H9 (cell line): ENCODE results near the gene EFCAB10. TPM values are rescaled to one million over a fixed set of nuclear protein-coding genes. Genes with fewer than 3 reads are reported as not detected.
"Not testable (repeated sequence)": the region's sequence is repeated elsewhere in the genome, so short reads cannot be mapped to it uniquely, and the experiment has no call there.

Experiments
- DNase-seq: peaks from one replicate; pipeline ENCODE4 v3.0.0-alpha.2; 2017
- H2AFZ ChIP-seq: one replicate; pipeline ENCODE4 v1.6.1; 2013; ENCODE audit warnings: mild to moderate bottlenecking, low read length, control low read depth, moderate library complexity
- H2AK5ac ChIP-seq: 2 replicates; pipeline ENCODE4 v1.6.1; 2013; ENCODE audit warnings: low read length, control low read depth, mixed read lengths; ENCODE audit not compliant: insufficient read length
- H2BK120ac ChIP-seq: one replicate; pipeline ENCODE4 v1.6.1; 2013; ENCODE audit warnings: low read depth, mild to moderate bottlenecking, low read length, control low read depth, inconsistent platforms; ENCODE audit not compliant: poor library complexity, severe bottlenecking
- H2BK12ac ChIP-seq: 2 replicates; pipeline ENCODE4 v1.6.1; 2013; ENCODE audit warnings: low read length, control low read depth, mixed read lengths, low read depth; ENCODE audit not compliant: insufficient read length
- H2BK15ac ChIP-seq: 2 replicates; pipeline ENCODE4 v1.6.1; 2013; ENCODE audit warnings: low read depth, low read length, control low read depth
- H2BK20ac ChIP-seq: one replicate; pipeline ENCODE4 v1.6.1; 2013; ENCODE audit warnings: low read depth, mild to moderate bottlenecking, low read length, control low read depth, inconsistent platforms; ENCODE audit not compliant: poor library complexity, severe bottlenecking
- H2BK5ac ChIP-seq: 2 replicates; pipeline ENCODE4 v1.6.1; 2013; ENCODE audit warnings: low read length, control low read depth, mixed read lengths; ENCODE audit not compliant: insufficient read length
- H3K14ac ChIP-seq: 2 replicates; pipeline ENCODE4 v1.6.1; 2013; ENCODE audit warnings: low read length, control low read depth; ENCODE audit not compliant: insufficient read depth
- H3K18ac ChIP-seq: 2 replicates; pipeline ENCODE4 v1.6.1; 2013; ENCODE audit warnings: low read depth, mild to moderate bottlenecking, mixed read lengths, low read length, control low read depth; ENCODE audit not compliant: insufficient read length
- H3K23ac ChIP-seq: 2 replicates; pipeline ENCODE4 v1.6.1; 2013; ENCODE audit warnings: low read length, control low read depth, mixed read lengths, low read depth; ENCODE audit not compliant: insufficient read length
- H3K23me2 ChIP-seq: 2 replicates; pipeline ENCODE4 v1.6.1; 2013; ENCODE audit warnings: low read depth, mild to moderate bottlenecking, mixed read lengths, low read length, control low read depth; ENCODE audit not compliant: insufficient read length, poor library complexity, severe bottlenecking
- H3K27ac ChIP-seq: 2 replicates; pipeline ENCODE4 v1.5.1; 2013; ENCODE audit warnings: low read length, control low read depth, mixed read lengths, low read depth; ENCODE audit not compliant: insufficient read length
- H3K27me3 ChIP-seq: 2 replicates; pipeline ENCODE4 v1.6.1; 2013; ENCODE audit warnings: low read length, control low read depth, inconsistent platforms; ENCODE audit not compliant: insufficient read depth
- H3K4ac ChIP-seq: 2 replicates; pipeline ENCODE4 v1.6.1; 2013; ENCODE audit warnings: low read depth, mild to moderate bottlenecking, control low read depth, inconsistent platforms, low read length, moderate library complexity
- H3K4me1 ChIP-seq: 2 replicates; pipeline ENCODE4 v1.6.1; 2013; ENCODE audit warnings: low read length, control low read depth, inconsistent platforms; ENCODE audit not compliant: insufficient read depth
- H3K4me2 ChIP-seq: 2 replicates; pipeline ENCODE4 v1.6.1; 2013; ENCODE audit warnings: low read length, control low read depth, mixed read lengths; ENCODE audit not compliant: insufficient read length, insufficient read depth
- H3K56ac ChIP-seq: 2 replicates; pipeline ENCODE4 v1.6.1; 2013; ENCODE audit warnings: low read depth, mild to moderate bottlenecking, mixed read lengths, low read length, control low read depth; ENCODE audit not compliant: insufficient read length
- H3K79me1 ChIP-seq: 2 replicates; pipeline ENCODE4 v1.6.1; 2013; ENCODE audit warnings: low read depth, mild to moderate bottlenecking, moderate library complexity, low read length, control low read depth, inconsistent platforms; ENCODE audit not compliant: insufficient read depth, poor library complexity, severe bottlenecking
- H3K79me2 ChIP-seq: 2 replicates; pipeline ENCODE4 v1.6.1; 2013; ENCODE audit warnings: low read length, control low read depth, inconsistent platforms; ENCODE audit not compliant: insufficient read depth
- H3K9ac ChIP-seq: 2 replicates; pipeline ENCODE4 v1.6.1; 2013; ENCODE audit warnings: low read length, control low read depth, mixed read lengths; ENCODE audit not compliant: insufficient read length; ENCODE audit errors: extremely low read depth
- H3K9me3 ChIP-seq: one replicate; pipeline ENCODE4 v1.6.1; 2013; ENCODE audit warnings: low read depth, low read length, inconsistent platforms; ENCODE audit not compliant: control insufficient read depth
- H3T11ph ChIP-seq: one replicate; pipeline ENCODE4 v1.6.1; 2013; ENCODE audit warnings: mild to moderate bottlenecking, low read length, control low read depth, inconsistent platforms
- H4K20me1 ChIP-seq: one replicate; pipeline ENCODE4 v1.6.1; 2013; ENCODE audit not compliant: control insufficient read depth, insufficient read length, insufficient read depth
- H4K5ac ChIP-seq: 2 replicates; pipeline ENCODE4 v1.6.1; 2013; ENCODE audit warnings: low read depth, mild to moderate bottlenecking, mixed read lengths, low read length, control low read depth; ENCODE audit not compliant: insufficient read length
- H4K8ac ChIP-seq: replicated peaks from 2 replicates; pipeline ENCODE4 v1.6.1; 2013; ENCODE audit warnings: low read length, control low read depth, mixed read lengths, low read depth; ENCODE audit not compliant: insufficient read length
- H4K91ac ChIP-seq: 2 replicates; pipeline ENCODE4 v1.6.1; 2013; ENCODE audit warnings: low read depth, mild to moderate bottlenecking, moderate library complexity, mixed read lengths, low read length, control low read depth; ENCODE audit not compliant: insufficient read length
- H3K27ac Mint-ChIP-seq, 3 experiments: 2 replicates in 2 of 3; 3 replicates in 1 of 3; pipeline ENCODE4 v1.8.0; 2020 to 2021; ENCODE audit warnings: mixed read lengths in 3 of 3, mild to moderate bottlenecking in 1 of 3, moderate library complexity in 1 of 3
- H3K27me3 Mint-ChIP-seq: 2 replicates; pipeline ENCODE4 v1.8.0; 2021; ENCODE audit warnings: low read depth, mild to moderate bottlenecking, moderate library complexity, mixed read lengths
- H3K36me3 Mint-ChIP-seq, 3 experiments: 2 replicates in 2 of 3; 3 replicates in 1 of 3; pipeline ENCODE4 v1.8.0; 2020 to 2021; ENCODE audit warnings: low read depth in 3 of 3, mixed read lengths in 3 of 3; ENCODE audit not compliant: insufficient read depth in 1 of 3
- H3K4me1 Mint-ChIP-seq, 2 experiments: 2 replicates each; pipeline ENCODE4 v1.8.0; 2020; ENCODE audit warnings: mixed read lengths in 2 of 2
- H3K4me3 Mint-ChIP-seq, 2 experiments: 2 replicates in 1 of 2; 3 replicates in 1 of 2; pipeline ENCODE4 v1.8.0; 2020 to 2021; ENCODE audit warnings: mild to moderate bottlenecking in 2 of 2, mixed read lengths in 2 of 2, moderate library complexity in 1 of 2
- H3K9me3 Mint-ChIP-seq, 2 experiments: 2 replicates in 1 of 2; 3 replicates in 1 of 2; pipeline ENCODE4 v1.8.0; 2020; ENCODE audit warnings: mild to moderate bottlenecking in 2 of 2, mixed read lengths in 2 of 2, moderate library complexity in 1 of 2
- WGBS: extraction: QIAGEN DNeasy Blood & Tissue Kit; methylation state at CpG from one replicate; pipeline ENCODE4 v1.1.7; 2013; ENCODE audit warnings: missing lambda C conversion rate, low lambda C conversion rate, mixed read lengths; ENCODE audit not compliant: insufficient read length; ENCODE audit errors: extremely low coverage; 5-methylcytosine and 5-hydroxymethylcytosine counted together
- total RNA-seq: library from RNA; stranded (reverse); gene quantifications from 2 replicates; pipeline ENCODE4 v1.2.1, GENCODE V29; 2021
- TF ChIP-seq, protein P1 (sequence below): fragments of 200-600 bp; sonication (generic); conservative IDR thresholded peaks from 3 replicates; pipeline ENCODE4 v1.8.0; 2021; ENCODE audit warnings: antibody characterized with exemption, mild to moderate bottlenecking

Gene EFCAB10
- total RNA-seq, 1 experiment from 2014 or later, result 1.5 TPM

DNA sequence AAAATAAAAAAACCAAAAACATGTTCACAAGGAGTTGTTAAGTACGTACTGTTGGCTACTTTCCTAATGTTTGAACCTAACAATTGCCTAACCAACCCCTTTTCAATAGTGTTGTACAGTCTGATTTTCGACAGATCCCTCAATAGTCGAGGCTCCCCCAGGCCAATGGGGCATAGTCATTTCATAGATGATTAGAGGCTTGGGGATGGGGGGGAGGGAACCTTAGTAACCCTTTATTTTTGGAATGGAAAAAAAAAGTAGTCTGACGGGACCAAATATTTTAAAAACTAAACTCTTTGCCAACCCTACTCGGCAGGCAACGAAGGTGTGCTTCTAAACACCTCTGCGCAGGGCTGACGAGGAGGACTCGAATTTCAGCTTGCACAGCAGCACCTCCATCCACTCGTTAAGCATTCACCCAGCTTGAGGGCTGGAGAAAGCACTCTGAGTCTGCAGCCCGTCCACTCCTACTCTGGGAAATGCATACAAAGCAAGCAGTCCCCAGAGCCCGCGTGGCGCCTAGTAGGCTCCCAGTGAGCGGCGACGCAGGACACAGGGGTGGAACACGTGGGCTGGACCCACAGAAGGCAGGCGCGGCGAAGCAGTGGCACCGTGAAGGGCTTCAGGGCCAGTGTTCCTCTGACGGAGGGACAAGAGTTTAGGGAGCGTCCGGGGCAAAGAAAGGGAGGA lies 60.1 kb downstream of the EFCAB10 start:
- H4K20me1 ChIP-seq, result no peaks in the 10 kb centered on the region
- H3K27me3 ChIP-seq, result no peaks in the 10 kb centered on the region
- H2AK5ac ChIP-seq, result no peak overlapping the region
- no peak overlapping the region for H3K27ac ChIP-seq
- no peak overlapping the region for H2AFZ ChIP-seq
- TF ChIP-seq, protein P1, sequence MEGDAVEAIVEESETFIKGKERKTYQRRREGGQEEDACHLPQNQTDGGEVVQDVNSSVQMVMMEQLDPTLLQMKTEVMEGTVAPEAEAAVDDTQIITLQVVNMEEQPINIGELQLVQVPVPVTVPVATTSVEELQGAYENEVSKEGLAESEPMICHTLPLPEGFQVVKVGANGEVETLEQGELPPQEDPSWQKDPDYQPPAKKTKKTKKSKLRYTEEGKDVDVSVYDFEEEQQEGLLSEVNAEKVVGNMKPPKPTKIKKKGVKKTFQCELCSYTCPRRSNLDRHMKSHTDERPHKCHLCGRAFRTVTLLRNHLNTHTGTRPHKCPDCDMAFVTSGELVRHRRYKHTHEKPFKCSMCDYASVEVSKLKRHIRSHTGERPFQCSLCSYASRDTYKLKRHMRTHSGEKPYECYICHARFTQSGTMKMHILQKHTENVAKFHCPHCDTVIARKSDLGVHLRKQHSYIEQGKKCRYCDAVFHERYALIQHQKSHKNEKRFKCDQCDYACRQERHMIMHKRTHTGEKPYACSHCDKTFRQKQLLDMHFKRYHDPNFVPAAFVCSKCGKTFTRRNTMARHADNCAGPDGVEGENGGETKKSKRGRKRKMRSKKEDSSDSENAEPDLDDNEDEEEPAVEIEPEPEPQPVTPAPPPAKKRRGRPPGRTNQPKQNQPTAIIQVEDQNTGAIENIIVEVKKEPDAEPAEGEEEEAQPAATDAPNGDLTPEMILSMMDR, result no peak
- no peak overlapping the region for H2BK120ac ChIP-seq
- Mint-ChIP-seq H3K4me3 (peak overlapping the region; percentile 98 to 99), H3K4me1 (peaks cover 11 to 14% of the 10 kb centered on the region in 2 experiments), H3K27me3 (peaks cover 7% of the 10 kb centered on the region), H3K27ac (peak overlapping the region; percentile 95 to 99 (median 97)), H3K36me3 (peaks cover 20 to 28% (median 27%) of the 10 kb centered on the region in 3 experiments; a peak in 6 of 7 replicates), H3K9me3 (peaks cover 5% of the 10 kb centered on the region in 2 experiments; a peak in 2 of 5 replicates)
- H3K23ac ChIP-seq, result no peak overlapping the region
- no peak overlapping the region for H3T11ph ChIP-seq
- no peak overlapping the region for H4K5ac ChIP-seq
- no peak overlapping the region for H3K4ac ChIP-seq
- peaks cover 8% of the 10 kb centered on the region for H3K23me2 ChIP-seq
- H3K14ac ChIP-seq, result peak overlapping the region; percentile 90
- peak overlapping the region; percentile 96 for H3K18ac ChIP-seq
- no peaks in the 10 kb centered on the region; the same call in 1 of the 2 replicates for H3K4me1 ChIP-seq
- H3K79me2 ChIP-seq, result peaks cover 21% of the 10 kb centered on the region
- no peak overlapping the region for H2BK12ac ChIP-seq
- no peak overlapping the region for H2BK20ac ChIP-seq
- no peak overlapping the region for H2BK5ac ChIP-seq
- H2BK15ac ChIP-seq, result no peak overlapping the region; the same call in 1 of the 2 replicates
- no CpG with 5 or more reads among the region's 25 CpGs for WGBS
- H4K91ac ChIP-seq, result no peak overlapping the region
- no peak overlapping the region for H4K8ac ChIP-seq
- peak; percentile 45 for DNase-seq
- peak overlapping the region; percentile 92 for H3K9ac ChIP-seq
- H3K9me3 ChIP-seq, result no peaks in the 10 kb centered on the region
- peak overlapping the region; percentile 78 for H3K4me2 ChIP-seq
- H3K79me1 ChIP-seq, result no peaks in the 10 kb centered on the region
- no peak overlapping the region for H3K56ac ChIP-seq

- not testable (repeated sequence) for H3K23ac ChIP-seq, H2AFZ ChIP-seq, H2BK15ac ChIP-seq, H4K91ac ChIP-seq, H3K27ac ChIP-seq, H2BK20ac ChIP-seq, H3K4me1 ChIP-seq, H2BK120ac ChIP-seq, H3K4ac ChIP-seq, H3K9ac ChIP-seq, H3K56ac ChIP-seq, H4K20me1 ChIP-seq, DNase-seq, H3K18ac ChIP-seq, H3K14ac ChIP-seq, H3K23me2 ChIP-seq, H3K27me3 ChIP-seq, H3K9me3 Mint-ChIP-seq, H3K9me3 ChIP-seq, H2BK12ac ChIP-seq, H3K27ac Mint-ChIP-seq, H2AK5ac ChIP-seq, H4K5ac ChIP-seq, H3K27me3 Mint-ChIP-seq, H3K79me1 ChIP-seq, H4K8ac ChIP-seq, H2BK5ac ChIP-seq, H3T11ph ChIP-seq
- peaks cover 20 to 29% (median 27%) of the 10 kb centered on the region in 3 experiments; a peak in 6 of 7 replicates for H3K36me3 Mint-ChIP-seq
- peaks cover 11 to 14% of the 10 kb centered on the region in 2 experiments for H3K4me1 Mint-ChIP-seq
- H3K79me2 ChIP-seq, result peaks cover 21% of the 10 kb centered on the region
- WGBS, result no CpG with 5 or more reads among the region's 7 CpGs
- H3K4me2 ChIP-seq, result peak overlapping the region; percentile 78
- peak overlapping the region; percentile 74 to 98 for H3K4me3 Mint-ChIP-seq
Observed at GRCh38 chr7:105520620-105521019, 60.7 kb downstream of the EFCAB10 start.
